Measurements from ENCODE around the gene SDCCAG8. TPM values are rescaled to one million over a fixed set of nuclear protein-coding genes. Genes with fewer than 3 reads are reported as not detected.

The SDCCAG8 gene
- total RNA-seq, 1 donor from 2014 or later, result 41.2 TPM

DNA sequence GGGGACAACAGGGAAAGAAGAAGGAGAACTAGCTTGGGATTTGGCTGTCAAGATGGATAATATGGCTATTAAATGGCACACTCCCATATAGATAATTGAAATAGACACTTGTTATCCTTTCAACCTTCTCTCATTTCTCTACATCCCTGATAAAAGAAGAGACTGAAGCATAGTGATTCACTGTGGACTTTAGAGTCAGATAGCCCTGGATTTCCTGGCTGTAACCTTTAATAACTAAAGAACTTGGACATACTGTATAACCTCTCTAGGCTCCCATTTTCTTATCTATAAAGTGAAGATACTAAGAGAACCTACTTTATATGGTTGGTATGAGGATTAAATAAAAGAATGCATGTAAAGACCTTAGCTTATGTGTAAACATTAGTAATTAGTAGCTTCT lies 152.6 kb downstream of the SDCCAG8 start:
- CTCF ChIA-PET, result no interaction called here
- H3K27me3 Mint-ChIP-seq, result no peaks in the 10 kb centered on the region
- POLR2A ChIA-PET, result no interaction called here
- no peak overlapping the region for H3K27ac Mint-ChIP-seq
- no peak overlapping the region for H3K4me3 Mint-ChIP-seq
- peaks cover 2% of the 10 kb centered on the region for H3K9me3 Mint-ChIP-seq
- no peak for TF ChIP-seq CTCF (IDR thresholded peaks at IDR 0.05)
- peaks cover 4% of the 10 kb centered on the region for H3K4me1 Mint-ChIP-seq
- ATAC-seq (ENCODE audit: low read depth) (no peak), DNase-seq (no peak)
- peaks cover 17% of the 10 kb centered on the region for H3K36me3 Mint-ChIP-seq (ENCODE audit: low read depth)
- intact Hi-C loops (cut with micrococcal nuclease), result no loop called here

DNA sequence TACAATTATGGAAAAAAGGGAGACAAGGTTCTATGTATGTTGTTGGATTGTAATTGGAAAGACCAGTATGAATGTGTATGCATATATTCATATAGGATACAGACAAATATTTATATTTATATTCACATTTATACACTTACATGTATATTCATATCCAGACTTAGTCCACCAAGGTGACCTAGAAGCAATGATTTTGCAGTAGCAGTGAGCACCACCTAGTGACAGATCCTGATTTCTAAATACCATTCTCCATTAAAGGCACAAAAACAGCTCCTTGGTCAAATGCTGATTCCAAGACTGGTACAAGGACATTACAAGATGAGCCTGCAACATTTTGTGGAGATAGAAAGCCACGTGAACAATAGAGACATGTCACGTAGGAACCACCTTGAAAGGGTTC lies 153.4 kb downstream of the SDCCAG8 start:
- Mint-ChIP-seq H3K9me3 (peaks cover 2% of the 10 kb centered on the region), H3K4me1 (peaks cover 12% of the 10 kb centered on the region), H3K27ac (no peak overlapping the region), H3K4me3 (no peak overlapping the region), H3K36me3 (ENCODE audit: low read depth) (peaks cover 14% of the 10 kb centered on the region), H3K27me3 (no peaks in the 10 kb centered on the region)
- POLR2A ChIA-PET, result no interaction called here
- TF ChIP-seq CTCF (IDR thresholded peaks at IDR 0.05), result no peak
- no peak for ATAC-seq (ENCODE audit: low read depth)
- DNase-seq, result no peak
- intact Hi-C loops (cut with micrococcal nuclease), result no loop called here
- CTCF ChIA-PET, result no interaction called here

DNA sequence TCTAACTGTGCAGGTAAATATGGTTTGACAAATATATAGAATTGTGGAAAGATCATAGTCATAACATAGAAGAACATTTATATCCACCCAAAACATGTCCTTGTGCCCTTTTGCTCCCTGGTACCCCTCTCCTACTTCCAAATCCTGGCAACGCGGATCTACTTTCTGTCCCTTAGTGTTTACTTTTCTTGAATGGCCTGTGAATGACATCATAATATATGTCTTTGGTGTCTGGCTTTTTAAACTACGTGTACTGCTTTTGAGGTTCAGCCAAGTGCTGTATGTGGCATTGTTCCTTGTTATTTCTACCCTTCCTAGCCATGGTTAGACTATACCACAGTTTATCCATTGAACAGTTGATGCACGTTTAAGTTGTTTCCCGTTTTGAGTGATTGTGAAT lies 155.6 kb downstream of the SDCCAG8 start:
- CTCF ChIA-PET, result no interaction called here
- POLR2A ChIA-PET, result no interaction called here
- ATAC-seq (ENCODE audit: low read depth) (no peak), DNase-seq (no peak)
- Mint-ChIP-seq H3K27ac (no peak overlapping the region), H3K4me1 (peaks cover 12% of the 10 kb centered on the region), H3K9me3 (peaks cover 2% of the 10 kb centered on the region), H3K27me3 (no peaks in the 10 kb centered on the region), H3K36me3 (ENCODE audit: low read depth) (peaks cover 26% of the 10 kb centered on the region), H3K4me3 (no peak overlapping the region)
- intact Hi-C loops (cut with micrococcal nuclease), result no loop called here
- TF ChIP-seq CTCF (IDR thresholded peaks at IDR 0.05), result no peak

- H3K9me3 Mint-ChIP-seq, result peaks cover 2% of the 10 kb centered on the region
- H3K27ac Mint-ChIP-seq, result no peak overlapping the region
- ATAC-seq (ENCODE audit: low read depth) (no peak), DNase-seq (no peak)
- CTCF ChIA-PET, result no interaction called here
- intact Hi-C loops (cut with micrococcal nuclease), result no loop called here
- no peak for TF ChIP-seq CTCF (IDR thresholded peaks at IDR 0.05)
- POLR2A ChIA-PET, result no interaction called here
- H3K4me3 Mint-ChIP-seq, result no peak overlapping the region
- peaks cover 33% of the 10 kb centered on the region for H3K36me3 Mint-ChIP-seq (ENCODE audit: low read depth)
- H3K4me1 Mint-ChIP-seq, result peaks cover 12% of the 10 kb centered on the region
- H3K27me3 Mint-ChIP-seq, result no peaks in the 10 kb centered on the region
These were observed 157.8 kb downstream of the SDCCAG8 start for GRCh38 chr1:243413431-243414151.

GRCh38 chr1:243414152-243414494 lies 158.3 kb downstream of the SDCCAG8 start:
- ChIA-PET POLR2A (no interaction called here), CTCF (no interaction called here)
- intact Hi-C loops (cut with micrococcal nuclease), result no loop called here
- Mint-ChIP-seq H3K4me1 (peaks cover 12% of the 10 kb centered on the region), H3K4me3 (no peak overlapping the region), H3K27ac (peak overlapping the region; percentile 1), H3K27me3 (no peaks in the 10 kb centered on the region), H3K36me3 (ENCODE audit: low read depth) (peaks cover 36% of the 10 kb centered on the region), H3K9me3 (peaks cover 2% of the 10 kb centered on the region)
- ATAC-seq (ENCODE audit: low read depth) (no peak), DNase-seq (no peak)
- TF ChIP-seq CTCF (IDR thresholded peaks at IDR 0.05), result no peak

All from activated B cell treated with CpG ODN at 0.5 μM for 24 hours (primary cell).